ENCODE data around the gene FEM1A.
"Not testable (repeated sequence)": the region's sequence is repeated elsewhere in the genome, so short reads cannot be mapped to it uniquely, and the experiment has no call there.

- not testable (repeated sequence) for TF ChIP-seq SAP130 (CRISPR knock-in tag; IDR thresholded peaks at IDR 0.05; ENCODE audit: low read depth); RXRA (CRISPR knock-in tag; IDR thresholded peaks at IDR 0.05); POLR2AphosphoS5 (IDR thresholded peaks at IDR 0.05; ENCODE audit: low read depth, low read length); GTF2F1 (IDR thresholded peaks at IDR 0.05; ENCODE audit: low read length)
Observed at GRCh38 chr19:4792019-4792865, 708 bp downstream of the FEM1A start.
